H1 (cell line): Measurements from ENCODE around the gene HM13. TPM values are rescaled to one million over a fixed set of nuclear protein-coding genes. Genes with fewer than 3 reads are reported as not detected.

ENCODE experiments used
- CBX8 ChIP-seq: fragments of 300-800, 300-1000 bp; sonication (generic); IDR thresholded peaks from 2 replicates; pipeline ENCODE4 v1.7.1; 2016; ENCODE audit warnings: low read depth, low read length, borderline replicate concordance
- CHD7 ChIP-seq: fragments of 300-600 bp; sonication (generic); IDR thresholded peaks from 2 replicates; pipeline ENCODE4 v1.7.1; 2012; ENCODE audit warnings: low read length, moderate library complexity, mild to moderate bottlenecking, inconsistent platforms; ENCODE audit not compliant: insufficient replicate concordance
- EZH2 ChIP-seq: fragments of 200-600 bp; sonication (generic); IDR thresholded peaks from 2 replicates; pipeline ENCODE4 v1.7.1; 2012; ENCODE audit warnings: low read depth, mild to moderate bottlenecking, moderate library complexity, low read length, inconsistent platforms; ENCODE audit not compliant: severe bottlenecking
- MAX ChIP-seq: IDR thresholded peaks from 2 replicates; pipeline ENCODE4 v1.6.1; 2012; ENCODE audit warnings: inconsistent platforms
- SIN3A ChIP-seq, 2 experiments: IDR thresholded peaks in 1 of 2; conservative IDR thresholded peaks in 1 of 2; 2 replicates each; pipeline ENCODE4 v1.6.1; 2011 to 2012; ENCODE audit warnings: low read length in 2 of 2, improper control_type of control experiment in 1 of 2, low read depth in 1 of 2, mild to moderate bottlenecking in 1 of 2
- SP4 ChIP-seq: IDR thresholded peaks from 2 replicates; pipeline ENCODE4 v1.6.1; 2012; ENCODE audit warnings: low read length, inconsistent platforms
- TAF7 ChIP-seq: optimal IDR thresholded peaks from 2 replicates; pipeline ENCODE3; 2011; ENCODE audit warnings: low read depth, mild to moderate bottlenecking, inconsistent platforms, low read length, moderate library complexity, borderline replicate concordance
- polyA plus RNA-seq, 7 experiments: library from polyadenylated mRNA; depleted of rRNA in 3 of 7; stranded (reverse) in 5 of 7; unstranded in 2 of 7; fragments of >200 nt in 5 of 7; fragments of 200-250 nt in 2 of 7; gene quantifications; 1 replicate in 5 of 7; 2 replicates in 1 of 7; 4 replicates in 1 of 7; pipeline versions ENCODE4 v1.2.1 to v1.2.3, GENCODE V29; 2011 to 2013; ENCODE audit warnings: missing spikeins in 2 of 7, mixed read lengths in 2 of 7
- total RNA-seq: library from RNA; stranded (reverse); fragmentation: NEBNext Ultra II Directional; extraction: Animal tissue kit (Norgen Biotek cat#: 25700); gene quantifications from 2 replicates; pipeline ENCODE4 v1.2.1, GENCODE V29; 2021

Gene HM13
- total and polyA plus RNA-seq, 2 of the 8 experiments (the other 6 are each of a cell fraction or from before 2014, with no cell fraction given): 118 to 183 TPM

- no peak for TF ChIP-seq CBX8
- TF ChIP-seq SIN3A (conservative IDR thresholded peaks at IDR 0.05 in 1 of 2, IDR thresholded peaks at IDR 0.05 in 1 of 2; ENCODE audit: low read depth in 1 of 2, low read length in 2 of 2): peak; percentile 98 to 99
- TF ChIP-seq MAX: peak; percentile 70
- no peak for TF ChIP-seq SP4
- no peak for TF ChIP-seq EZH2
- TF ChIP-seq CHD7: no peak
- peak; percentile 26 for TF ChIP-seq TAF7
These were observed 89.8 kb downstream of the HM13 start (continued) for GRCh38 chr20:31603822-31604566.
